HTR-8/SVneo (cell line): ENCODE measurements around the gene HMGN5.

Source experiments
- DNase-seq: peaks from one replicate; pipeline ENCODE4 v3.0.0; 2011; ENCODE audit warnings: low spot score, mixed read lengths; ENCODE audit not compliant: insufficient read length
- FAIRE-seq: peaks from 2 replicates; lab custom pipeline; 2011; peaks lifted over from hg19 to GRCh38; lab: Jason Lieb, UNC

Gene HMGN5

DNA sequence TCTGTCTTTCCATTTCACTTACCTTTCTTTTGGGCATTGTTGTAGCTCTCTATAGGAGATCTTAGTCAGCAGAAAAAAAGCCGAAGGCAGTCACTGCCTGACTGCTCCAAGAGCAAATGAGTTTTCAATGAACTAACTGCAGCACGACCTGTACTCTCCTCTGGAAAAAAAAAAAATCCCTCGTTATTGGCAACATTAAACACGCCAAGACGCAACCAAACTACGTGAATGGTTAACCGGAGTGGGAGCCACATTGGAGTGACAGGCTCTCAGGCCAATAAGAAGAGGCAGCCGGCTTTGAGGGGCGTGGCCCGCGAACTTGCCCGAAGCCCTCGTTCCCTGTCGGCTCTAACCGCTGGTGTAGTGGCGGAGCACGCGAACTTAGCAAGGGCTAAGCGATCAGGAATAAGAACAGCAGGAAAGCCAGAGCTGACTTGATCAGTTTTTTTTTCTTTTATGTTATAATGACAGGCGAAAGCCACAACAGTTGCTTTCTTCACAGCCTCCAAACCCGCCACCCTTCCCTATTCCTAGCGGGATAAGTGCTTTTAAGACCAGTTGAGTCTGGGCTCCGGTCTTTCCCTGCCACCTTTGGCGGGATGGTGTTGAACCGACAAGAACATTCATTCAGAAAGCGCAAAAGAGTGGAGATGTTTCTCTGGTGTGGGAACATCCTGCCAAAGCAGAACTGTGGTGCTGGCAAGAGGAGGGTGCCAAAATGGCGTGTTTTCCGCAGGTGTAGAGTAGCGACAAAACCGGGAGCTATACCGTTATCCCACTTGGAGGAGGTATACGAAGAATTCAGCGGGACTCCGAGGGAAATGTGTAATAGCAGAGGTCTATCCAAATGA lies 80.0 kb downstream of the HMGN5 start:
- DNase-seq (peak; percentile 21), FAIRE-seq (no peak)

DNA sequence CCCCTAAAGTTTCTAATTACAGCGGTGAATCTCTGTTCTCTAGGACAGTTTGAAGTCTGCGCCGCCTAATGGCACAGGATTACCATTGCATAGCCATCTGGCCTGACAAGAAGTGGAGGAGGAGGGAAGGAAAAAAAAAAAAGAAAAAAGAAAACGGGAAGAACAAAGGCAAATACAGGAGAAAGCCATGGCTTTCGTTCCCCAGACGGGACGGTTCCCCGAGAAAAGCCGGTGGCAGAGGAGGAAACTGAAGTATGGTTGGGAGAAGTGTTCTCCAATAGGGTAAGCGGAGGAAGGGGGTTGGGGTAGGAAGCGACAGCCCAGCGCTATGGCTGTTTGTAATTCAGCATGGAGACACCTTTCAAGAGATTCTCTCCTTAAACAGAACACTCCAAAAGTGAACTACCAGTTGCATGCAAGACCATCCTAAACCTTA lies 80.8 kb downstream of the HMGN5 start:
- DNase-seq, result no peak

DNA sequence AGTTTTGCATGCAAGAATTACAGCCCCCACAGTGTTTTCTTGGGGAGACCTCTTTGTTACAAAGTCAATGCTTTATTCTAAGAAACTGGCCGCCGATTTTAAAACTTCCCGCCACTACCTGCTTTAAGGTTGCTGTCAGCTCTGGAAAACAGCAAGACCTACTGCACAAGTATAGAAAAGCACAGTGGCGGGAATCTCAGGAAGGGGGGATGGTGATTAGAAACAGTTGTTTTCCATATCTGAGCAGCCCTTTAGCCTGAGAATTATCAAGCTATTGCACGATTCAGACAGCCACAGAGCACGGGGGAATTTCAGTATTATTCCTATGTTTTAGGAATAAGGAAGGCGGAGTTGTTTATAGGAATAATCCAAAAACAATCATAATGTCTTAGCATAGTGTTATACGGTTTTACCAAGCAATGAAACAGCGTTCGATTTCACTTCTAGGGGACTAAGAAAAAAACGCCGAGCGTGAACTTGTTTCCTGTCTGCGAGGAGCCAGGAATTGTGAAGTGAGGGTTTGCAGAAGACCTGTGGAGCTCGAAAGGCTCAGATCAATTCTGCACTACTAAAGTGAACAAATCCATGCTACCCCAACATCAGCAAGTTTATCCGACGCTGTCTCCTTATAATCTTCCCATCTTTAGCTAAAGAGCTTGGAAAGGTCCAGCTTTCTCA lies 81.3 kb downstream of the HMGN5 start:
- DNase-seq (no peak), FAIRE-seq (no peak)

More for the DNA sequence above, 80.8 kb downstream of the HMGN5 start:
- no peak for FAIRE-seq

DNA sequence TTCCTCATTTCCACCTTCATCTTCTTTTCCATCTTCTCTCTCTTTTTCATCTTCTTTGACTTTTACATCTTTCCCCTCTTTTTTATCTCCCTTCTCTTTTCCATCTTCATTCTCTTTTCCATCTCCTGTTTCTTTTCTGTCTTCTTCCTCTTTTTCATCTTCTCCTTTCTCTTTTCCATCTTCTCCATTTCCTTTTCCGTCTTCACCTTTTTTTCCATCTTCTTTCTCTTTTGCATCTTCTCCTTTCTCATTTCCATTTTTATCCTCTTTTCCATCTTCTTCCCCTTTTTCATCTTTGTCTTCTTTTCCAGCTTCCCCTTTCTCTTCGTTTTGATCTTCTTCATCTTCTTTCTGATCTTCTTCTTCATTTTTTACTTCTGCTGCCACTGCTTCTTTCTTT lies 87.0 kb downstream of the HMGN5 start:
- FAIRE-seq (no peak), DNase-seq (no peak)

DNA sequence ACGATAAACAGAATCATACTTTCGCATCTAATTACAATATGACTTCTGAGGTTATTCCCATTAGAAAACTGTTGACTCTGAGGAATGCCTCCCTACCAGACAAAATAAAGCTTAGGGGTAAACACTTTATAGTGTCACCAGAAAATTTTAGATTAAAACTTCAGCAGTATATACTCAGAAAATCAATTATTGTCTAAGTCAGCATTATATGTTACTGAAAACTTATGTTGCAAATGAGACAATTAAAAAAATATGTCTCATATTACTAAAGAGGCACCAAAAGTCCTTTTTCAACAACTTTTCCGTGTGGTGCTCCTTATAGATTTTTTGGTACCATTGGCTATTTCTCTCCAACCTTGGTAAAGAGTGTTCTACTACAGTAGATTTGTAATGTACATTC lies 91.4 kb downstream of the HMGN5 start:
- FAIRE-seq, result no peak
- DNase-seq, result no peak

DNA sequence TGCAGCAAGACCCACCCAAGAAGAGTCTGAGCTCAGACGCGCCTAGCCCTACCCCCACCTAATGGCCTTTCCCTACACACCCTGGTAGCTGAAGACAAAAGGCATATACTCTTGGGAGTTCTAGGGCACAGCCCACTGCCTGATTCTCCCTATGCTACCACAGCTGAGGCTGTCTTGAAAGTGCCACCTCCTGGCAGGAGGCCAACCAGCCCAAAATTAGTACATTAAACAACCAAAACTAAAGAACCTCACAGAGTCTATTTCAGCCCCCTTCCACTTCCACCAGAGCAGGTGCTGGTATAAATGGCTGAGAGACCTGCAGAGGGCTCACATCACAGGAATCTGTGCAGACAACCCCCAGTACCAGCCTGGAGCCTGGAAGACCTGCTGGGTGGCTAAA lies 119.1 kb downstream of the HMGN5 start:
- FAIRE-seq (no peak), DNase-seq (no peak)
